HG03025 (cell line): Measurements from ENCODE around the gene MTMR4.
A peak's percentile ranks its signal among the peaks of the same experiment; 100 is the strongest.
"Not testable (repeated sequence)": the region's sequence is repeated elsewhere in the genome, so short reads cannot be mapped to it uniquely, and the experiment has no call there.

Experiments
- ATAC-seq: cut with Tn5 transposase; IDR thresholded peaks from one replicate; pipeline ENCODE4 v1.9.1; 2021; ENCODE audit warnings: mild to moderate bottlenecking, moderate library complexity; ENCODE audit not compliant: unreplicated experiment, low FRiP score

MTMR4 gene

DNA sequence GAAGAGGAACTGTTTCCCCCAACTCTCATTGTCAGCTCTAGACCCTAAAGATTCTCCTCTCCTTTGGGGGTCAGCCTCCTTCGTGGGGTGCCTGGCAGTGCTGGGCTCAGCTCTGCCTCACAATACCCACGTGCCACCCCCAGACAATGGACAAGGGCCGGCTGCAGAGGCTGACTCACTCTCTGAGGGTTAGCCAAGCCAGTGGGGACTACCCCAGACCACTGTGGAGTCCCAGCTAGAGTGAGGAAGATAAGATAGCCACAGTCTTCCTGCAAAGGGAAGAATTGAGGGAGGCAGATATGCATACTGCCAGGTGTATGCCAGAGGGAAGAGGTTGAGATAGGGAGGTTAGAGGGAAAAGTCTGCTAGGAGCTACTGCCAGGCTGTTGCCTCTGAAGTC is 13.5 kb upstream of the MTMR4 start:
- ATAC-seq = no peak

GRCh38 chr17:58527306-58527705 is 12.9 kb upstream of the MTMR4 start:
- no peak for ATAC-seq

GRCh38 chr17:58525239-58525638 is 10.8 kb upstream of the MTMR4 start:
- no peak for ATAC-seq

DNA sequence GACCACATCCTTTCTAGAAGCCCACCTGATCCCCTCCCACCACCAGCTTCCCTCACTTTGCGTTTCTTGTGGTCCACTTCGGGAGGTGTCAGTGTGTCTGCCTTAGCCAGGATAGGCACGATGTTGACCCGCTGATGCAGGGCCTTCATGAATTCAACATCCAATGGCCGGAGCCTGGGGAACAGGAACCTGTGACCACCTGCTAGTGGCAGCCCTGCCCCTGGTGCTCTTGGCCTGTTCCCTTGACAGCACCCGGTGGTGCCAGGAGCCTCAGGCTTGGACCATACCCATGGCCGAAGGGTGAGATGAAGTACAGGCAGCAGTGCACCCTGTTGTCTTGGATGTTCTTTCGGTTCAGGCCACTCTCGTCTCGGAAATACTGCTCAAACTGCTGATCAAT is 7.2 kb upstream of the MTMR4 start:
- no peak for ATAC-seq

GRCh38 chr17:58520843-58521430 is 6.5 kb upstream of the MTMR4 start:
- no peak for ATAC-seq

GRCh38 chr17:58517928-58518609 is 3.6 kb upstream of the MTMR4 start:
- ATAC-seq = peak; percentile 84

GRCh38 chr17:58517378-58517927 is 3.0 kb upstream of the MTMR4 start:
- ATAC-seq = peak; percentile 20

- no peak for ATAC-seq
Observed at GRCh38 chr17:58516644-58517377, 2.4 kb upstream of the MTMR4 start.

- ATAC-seq = no peak
Observed at GRCh38 chr17:58515286-58515685, 848 bp upstream of the MTMR4 start.

DNA sequence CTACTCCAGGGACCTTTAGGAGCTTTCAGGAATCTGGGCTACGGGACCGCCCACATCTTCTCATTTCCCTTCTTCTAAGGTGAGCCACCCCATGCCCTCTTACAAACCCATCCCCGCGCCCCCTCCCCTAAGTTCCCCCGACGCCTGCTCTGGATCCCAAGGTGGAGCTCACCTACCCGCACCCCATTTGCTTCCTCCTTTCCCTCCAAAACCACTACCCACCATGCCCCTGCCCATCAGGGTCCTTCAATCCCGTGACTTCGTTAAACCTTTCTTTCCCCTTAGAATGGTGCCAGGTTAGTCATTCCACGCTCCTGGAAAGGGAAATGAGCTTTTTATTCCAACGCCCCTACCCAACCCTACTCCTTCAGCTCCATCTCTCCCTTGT is 326 bp upstream of the MTMR4 start:
- ATAC-seq = no peak

DNA sequence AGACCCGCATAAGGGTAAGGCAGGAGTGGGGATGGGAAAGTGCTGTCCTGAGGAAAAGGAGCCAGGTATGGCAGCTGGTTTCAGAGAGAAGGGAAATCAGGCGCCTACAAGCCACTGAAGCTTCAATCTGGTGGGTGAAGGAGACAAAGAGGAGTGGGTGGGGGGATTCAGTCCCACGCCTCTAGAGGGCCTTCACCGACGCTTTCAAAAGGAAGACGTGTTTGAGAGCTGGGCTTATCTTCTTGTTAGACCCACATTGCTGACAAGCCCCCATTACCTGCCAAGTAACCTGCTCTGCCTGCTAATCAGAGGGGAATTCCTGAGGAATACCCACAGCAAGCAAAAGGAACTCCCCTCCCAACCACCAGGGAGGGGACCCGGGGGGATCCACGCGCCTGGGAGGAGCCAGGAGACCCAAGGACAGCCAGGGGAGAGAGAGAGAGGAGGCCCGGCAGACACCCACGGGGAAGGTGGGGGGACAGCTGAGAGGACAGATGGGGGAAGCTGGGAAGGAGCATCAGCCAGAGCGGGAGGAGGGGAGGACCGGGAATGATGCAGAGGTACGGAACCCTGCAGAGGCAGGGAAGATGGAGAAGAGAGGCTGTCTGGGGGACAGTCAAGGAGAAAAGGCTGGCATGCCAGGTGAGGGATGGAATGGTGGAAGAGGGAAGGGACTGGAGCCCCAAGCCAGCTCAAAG is 1.0 kb downstream of the MTMR4 start:
- no peak for ATAC-seq

- no peak for ATAC-seq
Observed at GRCh38 chr17:58510075-58510474, 4.4 kb downstream of the MTMR4 start.

DNA sequence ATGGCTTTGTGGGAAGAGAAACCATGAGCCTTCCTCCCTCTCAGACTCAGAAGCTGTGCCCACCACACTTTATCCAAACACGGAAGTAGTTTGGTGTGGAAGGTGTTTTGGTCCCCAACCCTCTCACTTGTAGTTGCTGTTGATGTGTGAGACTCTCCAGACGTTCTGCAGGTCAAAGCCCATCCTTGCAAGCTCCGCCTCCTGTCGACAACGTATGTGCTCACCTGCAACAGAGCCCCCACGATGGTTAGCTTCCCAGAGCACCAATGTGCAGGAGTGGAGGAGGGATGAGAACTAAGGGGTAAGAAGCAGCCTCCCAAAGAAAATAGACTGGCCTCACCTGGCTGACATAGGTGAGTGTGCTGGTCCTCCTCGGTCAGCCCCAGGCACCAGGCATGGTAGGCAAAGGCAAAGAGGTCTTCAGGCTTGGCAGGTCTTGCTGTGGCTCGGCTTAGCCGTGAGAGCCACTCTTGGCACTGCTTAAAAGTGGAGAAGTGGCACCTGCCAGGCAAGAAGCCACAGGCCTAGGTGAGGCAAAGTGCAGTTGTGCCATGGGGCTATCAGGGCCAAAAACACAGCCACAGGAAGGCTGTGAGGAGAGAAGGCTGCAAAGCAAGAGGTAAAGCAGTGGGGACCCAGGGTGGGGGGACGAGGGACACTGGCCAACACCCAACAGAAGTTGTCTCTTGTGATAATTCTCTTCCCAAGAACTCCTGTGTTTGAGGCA is 5.9 kb downstream of the MTMR4 start:
- no peak for ATAC-seq

DNA sequence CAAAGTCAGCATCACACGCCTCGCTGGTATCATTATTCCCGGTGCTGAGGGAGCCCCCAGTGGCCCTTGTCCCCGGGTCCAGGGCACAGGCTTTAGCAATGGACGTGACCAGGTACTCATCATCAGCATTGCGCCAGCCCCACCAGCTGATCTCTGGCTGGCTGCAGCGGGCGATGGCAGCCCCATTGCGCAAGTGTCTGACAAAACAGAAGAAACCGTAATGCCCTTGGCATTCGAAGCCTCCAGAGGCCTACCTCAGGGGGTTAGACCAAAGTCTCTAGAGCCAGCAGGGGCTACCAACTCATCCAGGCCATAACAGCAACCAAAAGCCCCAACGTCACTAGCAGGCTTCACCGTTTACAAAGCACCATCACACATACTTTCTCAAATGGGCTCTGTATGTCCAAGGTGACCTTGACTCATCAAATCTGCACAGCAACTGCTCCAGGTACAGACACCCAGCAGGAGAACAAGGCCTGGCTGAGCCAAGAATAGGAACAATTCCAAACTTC is 7.3 kb downstream of the MTMR4 start:
- ATAC-seq = no peak

- ATAC-seq = no peak
Observed at GRCh38 chr17:58506354-58507080, 7.9 kb downstream of the MTMR4 start.

- ATAC-seq = peak; percentile 85
Observed at GRCh38 chr17:58504826-58505351, 9.5 kb downstream of the MTMR4 start.

GRCh38 chr17:58503866-58504265 is 10.6 kb downstream of the MTMR4 start:
- ATAC-seq = no peak

DNA sequence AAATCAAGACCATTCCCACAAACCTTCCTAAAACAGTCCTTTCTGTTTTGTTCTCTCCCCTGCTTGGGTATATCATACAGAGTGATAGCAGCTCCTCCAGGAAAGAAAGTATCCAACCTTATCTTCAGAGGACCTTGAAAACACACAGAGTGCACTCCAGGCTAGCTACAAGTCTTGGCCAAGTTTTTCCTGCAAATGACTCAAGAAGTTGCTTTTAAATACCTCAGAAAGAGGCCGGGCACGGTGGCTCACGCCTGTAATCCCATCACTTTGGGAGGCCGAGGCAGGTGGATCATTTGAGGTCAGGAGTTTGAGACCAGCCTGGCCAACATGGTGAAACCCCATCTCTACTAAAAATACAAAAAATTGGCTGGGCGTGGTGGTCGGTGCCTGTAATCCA is 11.3 kb downstream of the MTMR4 start:
- ATAC-seq = not testable (repeated sequence)

DNA sequence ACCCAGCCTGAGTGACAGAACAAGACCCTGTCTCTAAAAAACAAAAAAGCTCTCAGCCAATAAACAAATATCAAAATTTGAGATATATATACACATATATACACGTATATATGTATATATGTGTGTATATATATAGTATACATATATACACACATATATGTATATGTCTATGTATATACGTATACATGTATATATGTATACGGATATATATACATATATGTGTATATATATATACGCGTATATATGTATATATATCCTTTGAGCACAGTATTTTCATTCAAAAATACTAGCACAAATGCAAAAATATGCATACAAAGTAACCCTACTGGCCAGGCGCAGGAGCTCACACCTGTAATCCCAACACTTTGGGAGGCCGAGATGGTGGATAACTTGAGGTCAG is 13.0 kb downstream of the MTMR4 start:
- no peak for ATAC-seq
